ENCODE data around the gene OLR1.

The OLR1 gene

GRCh38 chr12:10179776-10180181 is 7.8 kb upstream of the OLR1 start:
- no peak for TF ChIP-seq CTCF (IDR thresholded peaks at IDR 0.05; ENCODE audit: extremely low read depth, insufficient read depth, missing control alignments)
- in situ Hi-C loops (cut with MboI; ENCODE audit: low pct_unique_long_range_greater_than_20kb, low sequenced_read_pairs, unreplicated experiment): no loop called here
- no peak for DNase-seq (ENCODE audit: low spot score)

GRCh38 chr12:10178821-10179220 is 6.9 kb upstream of the OLR1 start, which contains the start of gene TMEM52B:
Gene TMEM52B, plus strand, starts transcription at chr12:10179032. Its CDS starts 543 bp downstream, at chr12:10179575.
- DNase-seq (ENCODE audit: low spot score): no peak
- in situ Hi-C loops (cut with MboI; ENCODE audit: low pct_unique_long_range_greater_than_20kb, low sequenced_read_pairs, unreplicated experiment): no loop called here
- no peak for TF ChIP-seq CTCF (IDR thresholded peaks at IDR 0.05; ENCODE audit: extremely low read depth, insufficient read depth, missing control alignments)

- TF ChIP-seq CTCF (IDR thresholded peaks at IDR 0.05; ENCODE audit: extremely low read depth, insufficient read depth, missing control alignments): no peak
- DNase-seq (ENCODE audit: low spot score): no peak
- in situ Hi-C loops (cut with MboI; ENCODE audit: low pct_unique_long_range_greater_than_20kb, low sequenced_read_pairs, unreplicated experiment): no loop called here
These were observed 4.1 kb upstream of the OLR1 start for GRCh38 chr12:10175846-10176636.

- no peak for TF ChIP-seq CTCF (IDR thresholded peaks at IDR 0.05; ENCODE audit: extremely low read depth, insufficient read depth, missing control alignments)
- DNase-seq (ENCODE audit: low spot score): no peak
- in situ Hi-C loops (cut with MboI; ENCODE audit: low pct_unique_long_range_greater_than_20kb, low sequenced_read_pairs, unreplicated experiment): no loop called here
These were observed 3.2 kb upstream of the OLR1 start for GRCh38 chr12:10174986-10175614.

GRCh38 chr12:10170216-10170615 is 1.7 kb downstream of the OLR1 start:
- no peak for DNase-seq (ENCODE audit: low spot score)
- no peak for TF ChIP-seq CTCF (IDR thresholded peaks at IDR 0.05; ENCODE audit: extremely low read depth, insufficient read depth, missing control alignments)
- in situ Hi-C loops (cut with MboI; ENCODE audit: low pct_unique_long_range_greater_than_20kb, low sequenced_read_pairs, unreplicated experiment): no loop called here

GRCh38 chr12:10169104-10169503 is 2.8 kb downstream of the OLR1 start:
- in situ Hi-C loops (cut with MboI; ENCODE audit: low pct_unique_long_range_greater_than_20kb, low sequenced_read_pairs, unreplicated experiment): no loop called here
- DNase-seq (ENCODE audit: low spot score): no peak
- TF ChIP-seq CTCF (IDR thresholded peaks at IDR 0.05; ENCODE audit: extremely low read depth, insufficient read depth, missing control alignments): no peak
